Mesenchymal stem cell (in vitro differentiated cells and primary cell): ENCODE data around the gene AGXT.

Experiments
- DNase-seq: peaks from one replicate; pipeline ENCODE4 v3.0.0-alpha.2; 2013
- H2AFZ ChIP-seq: one replicate; pipeline ENCODE4 v1.6.1; 2013; ENCODE audit warnings: low read depth, mild to moderate bottlenecking, control low read depth, inconsistent platforms, low read length, moderate library complexity
- H2AK5ac ChIP-seq: 2 replicates; pipeline ENCODE4 v1.6.1; 2013; ENCODE audit warnings: low read length, moderate library complexity, mild to moderate bottlenecking, inconsistent platforms; ENCODE audit not compliant: severe bottlenecking
- H2BK120ac ChIP-seq: one replicate; pipeline ENCODE4 v1.6.1; 2013; ENCODE audit warnings: low read depth, mild to moderate bottlenecking, inconsistent platforms, low read length, moderate library complexity
- H2BK12ac ChIP-seq, 2 experiments: one replicate each; pipeline ENCODE4 v1.6.1; 2013; ENCODE audit warnings: inconsistent platforms in 2 of 2, low read length in 2 of 2, mild to moderate bottlenecking in 2 of 2, moderate library complexity in 2 of 2, control low read depth in 1 of 2
- H2BK15ac ChIP-seq: one replicate; pipeline ENCODE4 v1.6.1; 2013; ENCODE audit warnings: mild to moderate bottlenecking, low read depth, inconsistent platforms; ENCODE audit not compliant: poor library complexity, severe bottlenecking
- H2BK5ac ChIP-seq: 2 replicates; pipeline ENCODE4 v1.6.1; 2013; ENCODE audit warnings: low read depth, mild to moderate bottlenecking, low read length, control low read depth, inconsistent platforms; ENCODE audit not compliant: poor library complexity, severe bottlenecking
- H3K14ac ChIP-seq, 2 experiments: one replicate each; pipeline ENCODE4 v1.6.1; 2013; ENCODE audit warnings: inconsistent platforms in 2 of 2, low read length in 2 of 2, control low read depth in 1 of 2, mild to moderate bottlenecking in 1 of 2, moderate library complexity in 1 of 2
- H3K18ac ChIP-seq, 2 experiments: one replicate each; pipeline ENCODE4 v1.6.1; 2013; ENCODE audit warnings: inconsistent platforms in 2 of 2, low read length in 2 of 2, control low read depth in 1 of 2, low read depth in 1 of 2, mild to moderate bottlenecking in 1 of 2
- H3K23ac ChIP-seq, 2 experiments: one replicate each; pipeline ENCODE4 v1.6.1; 2013; ENCODE audit warnings: inconsistent platforms in 2 of 2, low read length in 2 of 2, mild to moderate bottlenecking in 2 of 2, moderate library complexity in 2 of 2, control low read depth in 1 of 2
- H3K27ac ChIP-seq: 2 replicates; pipeline ENCODE4 v1.5.1; 2013; ENCODE audit warnings: mild to moderate bottlenecking, moderate library complexity, low read length, control low read depth, inconsistent platforms; ENCODE audit not compliant: poor library complexity, severe bottlenecking
- H3K27me3 ChIP-seq, 2 experiments: 2 replicates each; pipeline versions ENCODE4 v1.6.1 to v1.7.0; 2013; ENCODE audit warnings: low read length in 2 of 2, mild to moderate bottlenecking in 2 of 2, moderate library complexity in 2 of 2, control low read depth in 1 of 2, inconsistent platforms in 1 of 2; ENCODE audit not compliant: control insufficient read depth in 1 of 2, insufficient read depth in 1 of 2
- H3K36me3 ChIP-seq, 2 experiments: 2 replicates each; pipeline versions ENCODE4 v1.6.1 to v1.7.0; 2013; ENCODE audit warnings: low read length in 2 of 2, control low read depth in 1 of 2, inconsistent platforms in 1 of 2, low read depth in 1 of 2, mild to moderate bottlenecking in 1 of 2; ENCODE audit not compliant: insufficient read depth in 2 of 2, control insufficient read depth in 1 of 2
- H3K4ac ChIP-seq, 2 experiments: one replicate each; pipeline ENCODE4 v1.6.1; 2013; ENCODE audit warnings: inconsistent platforms in 2 of 2, low read length in 2 of 2, mild to moderate bottlenecking in 2 of 2, moderate library complexity in 2 of 2, control low read depth in 1 of 2, low read depth in 1 of 2
- H3K4me1 ChIP-seq: 2 replicates; pipeline ENCODE4 v1.6.1; 2013; ENCODE audit warnings: low read depth, low read length, control low read depth; ENCODE audit not compliant: control insufficient read depth, insufficient read depth
- H3K4me2 ChIP-seq: 2 replicates; pipeline ENCODE4 v1.6.1; 2013; ENCODE audit warnings: low read length, mild to moderate bottlenecking, inconsistent platforms; ENCODE audit not compliant: poor library complexity, severe bottlenecking
- H3K4me3 ChIP-seq, 2 experiments: 2 replicates each; pipeline versions ENCODE4 v1.5.1 to v1.7.0; 2013; ENCODE audit warnings: low read length in 2 of 2, mild to moderate bottlenecking in 2 of 2, control low read depth in 1 of 2, low read depth in 1 of 2; ENCODE audit not compliant: insufficient read depth in 1 of 2
- H3K79me1 ChIP-seq: replicated peaks from 2 replicates; pipeline ENCODE4 v1.6.1; 2013; ENCODE audit warnings: mild to moderate bottlenecking, control low read depth, low read length, inconsistent platforms; ENCODE audit not compliant: poor library complexity, severe bottlenecking
- H3K9ac ChIP-seq: 2 replicates; pipeline ENCODE4 v1.7.0; 2013; ENCODE audit warnings: mild to moderate bottlenecking, low read length, moderate library complexity
- H3K9me3 ChIP-seq: 2 replicates; pipeline ENCODE4 v1.7.0; 2013; ENCODE audit warnings: mild to moderate bottlenecking, low read length; ENCODE audit not compliant: control insufficient read depth
- H4K8ac ChIP-seq: one replicate; pipeline ENCODE4 v1.6.1; 2013; ENCODE audit warnings: inconsistent platforms, mild to moderate bottlenecking, low read length, moderate library complexity
- H4K91ac ChIP-seq: one replicate; pipeline ENCODE4 v1.6.1; 2013; ENCODE audit warnings: mild to moderate bottlenecking, low read length, inconsistent platforms
- WGBS: methylation state at CpG from one replicate; pipeline ENCODE4 v1.1.7; 2013; ENCODE audit warnings: mixed read lengths; 5-methylcytosine and 5-hydroxymethylcytosine counted together

AGXT gene

DNA sequence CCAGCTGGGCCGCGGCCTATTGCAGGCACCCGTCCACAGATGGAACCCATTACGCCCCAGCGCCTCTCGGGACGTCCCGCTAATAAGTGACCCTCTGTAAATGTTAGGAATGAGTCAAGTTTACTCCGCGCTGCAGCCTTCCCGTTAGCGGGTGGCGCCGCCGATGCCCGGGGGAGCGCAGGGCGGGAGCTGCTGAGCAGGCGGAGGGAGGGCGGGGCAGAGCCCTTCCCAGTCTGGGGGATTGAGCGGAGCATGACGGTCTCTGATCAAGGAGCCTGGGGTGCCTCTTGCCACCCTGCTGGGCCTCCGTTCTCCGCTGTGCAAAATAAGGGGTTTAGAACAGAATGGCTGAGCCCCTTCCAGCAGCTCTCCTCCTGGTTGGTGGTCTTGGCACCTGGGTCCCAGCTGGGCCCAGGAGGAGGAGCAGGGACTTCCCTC is 48.0 kb downstream of the AGXT start:
- no peak overlapping the region for H2AK5ac ChIP-seq
- 1% methylated on average over 23 of the region's 24 CpGs for WGBS
- H4K8ac ChIP-seq: no peak overlapping the region
- peaks cover 0 to 43% of the 10 kb centered on the region in 2 experiments for H3K27me3 ChIP-seq
- peak overlapping the region; percentile 62 for H3K4me2 ChIP-seq
- no peak overlapping the region for H2BK5ac ChIP-seq
- DNase-seq: peak; percentile 74
- H2BK12ac ChIP-seq: peak overlapping the region in 1 of 2 experiments; percentile 85
- H4K91ac ChIP-seq: no peak overlapping the region
- H3K79me1 ChIP-seq: no peaks in the 10 kb centered on the region
- H2AFZ ChIP-seq: no peak overlapping the region
- peaks cover 0 to 3% of the 10 kb centered on the region in 2 experiments for H3K36me3 ChIP-seq
- H3K4ac ChIP-seq: no peak overlapping the region
- H3K27ac ChIP-seq: no peak overlapping the region
- no peak overlapping the region for H3K14ac ChIP-seq
- peak overlapping the region; percentile 33 for H2BK15ac ChIP-seq
- H3K4me1 ChIP-seq: peaks cover 35% of the 10 kb centered on the region
- no peak overlapping the region for H3K23ac ChIP-seq
- H3K9ac ChIP-seq: peak overlapping the region; percentile 78
- H3K9me3 ChIP-seq: no peaks in the 10 kb centered on the region
- H3K18ac ChIP-seq: no peak overlapping the region
- no peak overlapping the region for H3K4me3 ChIP-seq
- no peak overlapping the region for H2BK120ac ChIP-seq

- H2BK15ac ChIP-seq: peak overlapping the region; percentile 33
- no peak overlapping the region for H2AFZ ChIP-seq
- H3K4ac ChIP-seq: no peak overlapping the region
- no peak overlapping the region for H2BK5ac ChIP-seq
- peak overlapping the region; percentile 62 for H3K4me2 ChIP-seq
- no peak overlapping the region for H3K23ac ChIP-seq
- H4K8ac ChIP-seq: no peak overlapping the region
- H4K91ac ChIP-seq: peak overlapping the region; percentile 36
- 76% methylated on average over 20 of the region's 20 CpGs for WGBS
- H3K9ac ChIP-seq: peak overlapping the region; percentile 78
- H3K18ac ChIP-seq: no peak overlapping the region
- H3K79me1 ChIP-seq: no peaks in the 10 kb centered on the region
- H3K4me1 ChIP-seq: peaks cover 40% of the 10 kb centered on the region
- H3K4me3 ChIP-seq: no peak overlapping the region
- peak overlapping the region in 1 of 2 experiments; percentile 85 for H2BK12ac ChIP-seq
- H3K27me3 ChIP-seq: peaks cover 0 to 39% of the 10 kb centered on the region in 2 experiments
- H3K27ac ChIP-seq: no peak overlapping the region
- H3K9me3 ChIP-seq: no peaks in the 10 kb centered on the region
- no peak overlapping the region for H2AK5ac ChIP-seq
- peaks cover 0 to 3% of the 10 kb centered on the region in 2 experiments for H3K36me3 ChIP-seq
- H3K14ac ChIP-seq: no peak overlapping the region
- no peak overlapping the region for H2BK120ac ChIP-seq
- no peak for DNase-seq
Measured at GRCh38 chr2:240917009-240917683, 48.5 kb downstream of the AGXT start.

DNA sequence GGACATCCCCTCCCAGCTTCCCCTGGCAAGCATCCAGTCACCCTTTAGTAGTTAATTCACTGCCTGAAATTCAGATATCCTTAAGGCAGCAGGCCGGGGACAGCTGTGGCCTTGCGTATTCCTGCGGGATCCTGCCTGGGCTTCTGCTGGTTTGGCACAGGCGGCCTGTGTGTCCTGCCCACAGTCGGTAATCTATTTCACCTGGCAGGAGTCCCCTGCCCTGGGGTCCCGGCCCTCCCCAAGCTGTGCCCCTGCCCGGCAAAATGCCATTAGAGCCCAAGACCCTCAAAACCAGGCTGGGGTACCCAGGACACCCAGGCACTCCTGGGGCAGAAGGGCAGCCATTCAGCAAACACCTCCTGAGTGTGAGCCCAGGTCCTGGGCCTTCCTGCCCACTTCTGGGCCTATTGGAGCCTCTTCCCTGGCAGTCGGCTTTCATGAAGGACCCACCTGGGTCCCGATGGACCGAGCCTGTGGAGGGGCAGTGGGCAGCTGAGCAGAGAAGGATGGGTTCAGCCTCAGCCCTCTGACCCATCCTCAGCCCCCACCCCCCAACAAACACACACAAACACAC is 49.1 kb downstream of the AGXT start:
- Histone ChIP-seq H2BK15ac (no peak overlapping the region), H3K27me3 (peaks cover 0 to 33% of the 10 kb centered on the region in 2 experiments), H3K14ac (no peak overlapping the region), H2AFZ (no peak overlapping the region), H3K27ac (no peak overlapping the region), H3K79me1 (no peaks in the 10 kb centered on the region), H2BK120ac (no peak overlapping the region), H3K36me3 (peaks cover 0 to 2% of the 10 kb centered on the region in 2 experiments), H3K4ac (no peak overlapping the region), H3K9me3 (no peaks in the 10 kb centered on the region), H2AK5ac (no peak overlapping the region), H3K23ac (no peak overlapping the region), H3K18ac (no peak overlapping the region), H4K91ac (no peak overlapping the region), H3K4me1 (peaks cover 46% of the 10 kb centered on the region), H2BK5ac (no peak overlapping the region), H4K8ac (no peak overlapping the region), H2BK12ac (peak overlapping the region in 1 of 2 experiments; percentile 64), H3K9ac (peak overlapping the region; percentile 78), H3K4me3 (no peak overlapping the region), H3K4me2 (no peak overlapping the region)
- 90% methylated on average over 7 of the region's 10 CpGs for WGBS
- no peak for DNase-seq

DNA sequence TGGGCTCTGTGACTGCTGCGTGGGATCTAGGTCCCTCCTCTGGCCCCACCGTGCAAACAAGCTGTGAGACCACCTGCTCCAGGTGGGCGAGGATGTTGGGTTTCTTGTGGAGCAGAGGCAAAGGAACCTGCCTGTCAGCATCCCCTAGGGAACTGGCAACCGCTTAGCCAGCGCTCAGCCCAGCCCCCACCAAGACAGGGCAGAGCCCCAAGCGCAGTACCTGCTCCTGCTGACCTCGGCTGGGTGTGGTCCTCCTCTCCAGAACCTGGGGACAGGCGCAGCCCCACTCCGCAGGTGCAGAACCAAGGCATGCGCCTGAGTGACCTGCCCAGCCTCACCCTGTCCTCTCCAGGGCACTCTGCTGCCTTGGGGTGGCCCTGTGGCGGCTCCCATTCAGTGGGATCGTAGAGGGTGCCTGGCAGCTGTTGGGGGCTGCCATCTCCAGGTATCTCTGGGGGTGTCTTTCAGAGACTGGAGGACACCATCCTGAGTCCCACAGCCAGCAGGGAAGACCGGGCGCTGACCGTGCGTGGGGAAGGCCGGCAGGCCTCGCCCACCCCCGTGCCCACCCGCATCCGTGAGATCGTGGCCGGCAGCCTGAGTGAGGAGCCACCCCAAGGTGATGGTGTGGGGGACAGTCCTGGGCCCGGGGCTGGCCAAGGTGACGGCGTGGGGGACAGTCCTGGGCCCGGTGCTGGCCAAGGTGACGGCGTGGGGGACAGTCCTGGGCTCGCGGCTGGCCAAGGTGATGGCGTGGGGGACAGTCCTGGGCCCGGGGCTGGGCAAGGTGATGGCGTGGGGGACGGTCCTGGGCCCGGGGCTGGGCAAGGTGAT is 49.9 kb downstream of the AGXT start:
- DNase-seq: no peak
- Histone ChIP-seq H3K4me3 (peak overlapping the region in 1 of 2 experiments; percentile 21), H3K18ac (no peak overlapping the region), H3K9ac (peak overlapping the region; percentile 78), H3K4me2 (no peak overlapping the region), H3K4me1 (peaks cover 48% of the 10 kb centered on the region), H3K4ac (no peak overlapping the region), H2BK12ac (peak overlapping the region in 1 of 2 experiments; percentile 6), H2AK5ac (no peak overlapping the region), H2BK15ac (no peak overlapping the region), H3K36me3 (no peaks in the 10 kb centered on the region), H2BK5ac (no peak overlapping the region), H3K79me1 (no peaks in the 10 kb centered on the region), H4K8ac (no peak overlapping the region), H3K9me3 (no peaks in the 10 kb centered on the region), H3K27ac (no peak overlapping the region), H3K27me3 (peaks cover 0 to 26% of the 10 kb centered on the region in 2 experiments), H3K23ac (no peak overlapping the region), H3K14ac (no peak overlapping the region), H4K91ac (no peak overlapping the region), H2BK120ac (no peak overlapping the region), H2AFZ (no peak overlapping the region)
- 91% methylated on average over 33 of the region's 36 CpGs for WGBS
